ENCODE measurements around the gene ADAMTSL5. TPM values are rescaled to one million over a fixed set of nuclear protein-coding genes. Genes with fewer than 3 reads are reported as not detected.

The ADAMTSL5 gene
- total and polyA plus RNA-seq, 4 donors, result 0.09 to 1.8 (median 1.1) TPM

DNA sequence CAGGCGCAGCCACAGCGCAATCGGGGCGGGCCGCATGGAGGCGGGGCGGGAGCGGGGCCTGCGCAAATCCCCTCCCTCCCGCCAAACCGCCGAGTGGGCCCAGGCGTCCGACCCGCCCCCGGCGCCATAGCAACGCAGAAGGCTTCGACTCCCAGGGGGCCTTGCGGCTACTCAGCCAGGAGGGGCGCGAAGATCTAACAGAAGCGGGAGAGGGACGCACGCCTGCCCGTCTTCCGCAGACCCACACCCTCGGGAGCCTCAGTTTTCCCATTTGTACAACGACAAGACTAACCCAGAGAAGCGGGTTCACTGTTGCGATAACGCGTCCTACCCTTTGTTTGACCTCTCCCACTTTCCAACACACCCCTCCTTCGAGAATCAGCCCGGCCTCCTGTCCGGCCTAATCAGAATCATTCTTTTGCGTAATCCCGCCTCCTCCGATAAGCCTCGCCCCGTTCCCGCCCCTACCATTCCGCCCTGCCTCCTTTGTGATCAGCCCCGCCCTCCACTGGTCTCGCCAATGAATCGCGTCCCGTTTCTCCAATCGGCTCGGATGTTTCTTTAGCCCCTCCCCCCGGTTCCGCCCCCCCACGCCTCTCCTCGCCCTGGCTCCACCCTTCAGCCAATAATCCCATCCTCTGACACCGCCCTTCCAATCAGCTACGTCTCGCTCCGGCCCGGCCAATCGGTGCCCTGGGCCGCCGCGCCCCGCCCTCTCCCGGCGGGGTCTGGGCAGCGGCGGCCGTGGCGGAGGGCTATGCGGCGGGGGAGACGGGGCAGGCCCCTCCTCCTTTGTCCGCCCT, 22.3 kb downstream of the ADAMTSL5 start, which contains the start of gene PCSK4 (continued):
- TF ChIP-seq FOXA1 (IDR thresholded peaks at IDR 0.05) (no peak), ATF3 (IDR thresholded peaks at IDR 0.05) (no peak)

DNA sequence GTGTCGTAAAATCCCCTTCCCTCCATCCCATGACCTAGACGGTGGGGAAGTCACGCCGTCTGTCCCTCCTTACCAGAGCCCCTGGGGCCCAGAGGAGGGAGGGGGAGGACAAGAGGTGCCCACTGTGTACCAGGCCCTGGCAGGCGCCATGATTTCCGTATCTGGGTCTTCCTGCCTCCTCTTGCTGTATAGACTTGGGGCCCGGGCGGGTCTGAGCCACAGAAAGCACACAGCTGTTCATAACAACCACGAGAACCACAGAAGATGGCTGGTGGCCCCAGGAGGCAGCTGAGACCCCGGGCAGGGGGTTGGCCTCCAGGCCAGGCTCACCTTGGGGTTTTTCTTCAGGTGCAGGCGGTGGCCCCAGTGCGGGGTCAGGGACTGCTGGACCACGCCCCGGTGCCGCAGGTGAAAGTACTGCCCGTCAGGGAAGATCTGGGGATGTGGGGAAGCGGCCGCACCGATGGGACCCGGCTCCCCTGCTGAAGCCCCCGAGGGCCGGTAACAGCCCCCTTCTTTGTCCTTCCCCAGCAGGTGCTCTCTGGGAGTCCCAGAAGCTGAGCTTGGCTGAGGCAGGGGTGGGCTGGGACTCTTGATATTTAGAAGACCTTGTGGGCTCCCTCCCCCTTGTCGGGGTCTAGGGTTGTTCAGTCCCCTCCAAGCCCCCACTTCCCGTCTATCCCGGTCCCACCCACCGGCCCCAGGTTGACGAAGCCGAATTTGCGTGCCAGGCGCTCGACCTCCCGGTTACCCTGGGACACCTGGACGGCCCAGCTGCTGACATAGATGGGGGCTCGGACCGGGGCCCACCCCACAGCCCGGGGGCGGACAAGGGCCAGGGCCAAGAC, 23.1 kb downstream of the ADAMTSL5 start:
- WGBS, result 33% methylated on average over 37 of the region's 37 CpGs
- TF ChIP-seq EGR1 (IDR thresholded peaks at IDR 0.05; ENCODE audit: low read depth in 2 of 2) (no peak), RAD21 (IDR thresholded peaks at IDR 0.05) (no peak), ZBTB33 (IDR thresholded peaks at IDR 0.05) (no peak), CTCF (IDR thresholded peaks at IDR 0.05; ENCODE audit: low read depth, low read length, missing input control) (no peak)
- H3K4me3 ChIP-seq (ENCODE audit: low read depth in 1 of 3, low read length in 3 of 3), result peak overlapping the region in 2 of 3 donors; percentile 31 to 60
- H3K27ac ChIP-seq (ENCODE audit: low read depth in 1 of 2, low read length in 2 of 2), result peak overlapping the region in 1 of 2 donors; percentile 87
- H3K36me3 ChIP-seq (ENCODE audit: control insufficient read depth in 4 of 4, insufficient read depth in 3 of 4, low read depth in 1 of 4, low read length in 3 of 4), result no peaks in the 10 kb centered on the region
- DNase-seq (ENCODE audit: low spot score), result no peak
- peak overlapping the region in 1 of 2 donors; percentile 10 for H3K9ac ChIP-seq (ENCODE audit: low read depth in 1 of 2, low read length in 2 of 2)
- peaks cover 6 to 28% (median 18%) of the 10 kb centered on the region in 4 donors for H3K4me1 ChIP-seq (ENCODE audit: control insufficient read depth in 4 of 4, insufficient read depth in 4 of 4, low read length in 3 of 4)
- no peaks in the 10 kb centered on the region for H3K9me3 ChIP-seq (ENCODE audit: control insufficient read depth in 4 of 4, low read length in 3 of 4)
- no peaks in the 10 kb centered on the region for H3K27me3 ChIP-seq (ENCODE audit: control insufficient read depth in 4 of 4, insufficient read depth in 4 of 4, low read length in 3 of 4)

GRCh38 chr19:1488282-1488601, 24.6 kb downstream of the ADAMTSL5 start:
- Histone ChIP-seq H3K9ac (ENCODE audit: low read depth in 1 of 2, low read length in 2 of 2) (no peak overlapping the region), H3K27me3 (ENCODE audit: control insufficient read depth in 4 of 4, insufficient read depth in 4 of 4, low read length in 3 of 4) (no peaks in the 10 kb centered on the region), H3K4me3 (ENCODE audit: low read depth in 1 of 3, low read length in 3 of 3) (no peak overlapping the region), H3K36me3 (ENCODE audit: control insufficient read depth in 4 of 4, insufficient read depth in 3 of 4, low read depth in 1 of 4, low read length in 3 of 4) (no peaks in the 10 kb centered on the region), H3K4me1 (ENCODE audit: control insufficient read depth in 4 of 4, insufficient read depth in 4 of 4, low read length in 3 of 4) (peaks cover 6 to 17% (median 13%) of the 10 kb centered on the region in 4 donors), H3K9me3 (ENCODE audit: control insufficient read depth in 4 of 4, low read length in 3 of 4) (no peaks in the 10 kb centered on the region), H3K27ac (ENCODE audit: low read depth in 1 of 2, low read length in 2 of 2) (no peak overlapping the region)
- TF ChIP-seq NR2F2 (IDR thresholded peaks at IDR 0.05) (no peak), MAX (IDR thresholded peaks at IDR 0.05) (no peak), HNF4G (IDR thresholded peaks at IDR 0.05) (no peak), FOXA2 (IDR thresholded peaks at IDR 0.05) (no peak), ATF3 (IDR thresholded peaks at IDR 0.05) (no peak), GABPA (IDR thresholded peaks at IDR 0.05 in 1 of 2, conservative IDR thresholded peaks at IDR 0.05 in 1 of 2) (no peak), ZBTB33 (IDR thresholded peaks at IDR 0.05) (no peak), CTCF (IDR thresholded peaks at IDR 0.05; ENCODE audit: low read depth, low read length, missing input control) (no peak)
- 94% methylated on average over 11 of the region's 11 CpGs for WGBS
- no peak for DNase-seq (ENCODE audit: low spot score)

Measured in liver (tissue), 9 donors.